Measurements from ENCODE around the gene FRAT1.
A peak's percentile ranks its signal among the peaks of the same experiment; 100 is the strongest.

FRAT1 gene

DNA sequence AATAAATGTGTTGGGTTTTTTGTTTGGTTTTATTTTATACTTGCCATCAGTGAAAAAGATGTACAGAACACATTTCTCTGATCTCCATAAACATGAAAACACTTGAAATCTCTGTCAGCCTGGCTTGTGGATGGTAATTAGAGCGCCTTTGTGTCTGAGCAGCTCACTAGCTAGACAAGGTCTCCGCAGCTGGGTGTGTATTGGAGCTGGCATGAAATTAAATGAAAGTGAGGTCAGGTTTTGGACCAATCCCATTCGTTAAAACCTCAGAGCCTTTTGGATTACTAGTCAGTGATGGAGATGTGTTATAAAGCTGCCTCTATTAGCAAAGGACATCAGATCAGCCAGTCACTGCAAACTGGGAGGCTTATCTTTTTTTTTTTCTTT lies 2.7 kb downstream of the FRAT1 start:
- TF ChIP-seq, protein P1, sequence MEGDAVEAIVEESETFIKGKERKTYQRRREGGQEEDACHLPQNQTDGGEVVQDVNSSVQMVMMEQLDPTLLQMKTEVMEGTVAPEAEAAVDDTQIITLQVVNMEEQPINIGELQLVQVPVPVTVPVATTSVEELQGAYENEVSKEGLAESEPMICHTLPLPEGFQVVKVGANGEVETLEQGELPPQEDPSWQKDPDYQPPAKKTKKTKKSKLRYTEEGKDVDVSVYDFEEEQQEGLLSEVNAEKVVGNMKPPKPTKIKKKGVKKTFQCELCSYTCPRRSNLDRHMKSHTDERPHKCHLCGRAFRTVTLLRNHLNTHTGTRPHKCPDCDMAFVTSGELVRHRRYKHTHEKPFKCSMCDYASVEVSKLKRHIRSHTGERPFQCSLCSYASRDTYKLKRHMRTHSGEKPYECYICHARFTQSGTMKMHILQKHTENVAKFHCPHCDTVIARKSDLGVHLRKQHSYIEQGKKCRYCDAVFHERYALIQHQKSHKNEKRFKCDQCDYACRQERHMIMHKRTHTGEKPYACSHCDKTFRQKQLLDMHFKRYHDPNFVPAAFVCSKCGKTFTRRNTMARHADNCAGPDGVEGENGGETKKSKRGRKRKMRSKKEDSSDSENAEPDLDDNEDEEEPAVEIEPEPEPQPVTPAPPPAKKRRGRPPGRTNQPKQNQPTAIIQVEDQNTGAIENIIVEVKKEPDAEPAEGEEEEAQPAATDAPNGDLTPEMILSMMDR (conservative IDR thresholded peaks at IDR 0.05): no peak
- no peak for TF ChIP-seq ZFX (IDR thresholded peaks at IDR 0.05)
- H3K27ac ChIP-seq: no peak overlapping the region

GRCh38 chr10:97323501-97323900 lies 4.4 kb downstream of the FRAT1 start:
- H3K27ac ChIP-seq: no peak overlapping the region
- TF ChIP-seq, protein P1 (conservative IDR thresholded peaks at IDR 0.05): no peak
- no peak for TF ChIP-seq ZFX (IDR thresholded peaks at IDR 0.05)

DNA sequence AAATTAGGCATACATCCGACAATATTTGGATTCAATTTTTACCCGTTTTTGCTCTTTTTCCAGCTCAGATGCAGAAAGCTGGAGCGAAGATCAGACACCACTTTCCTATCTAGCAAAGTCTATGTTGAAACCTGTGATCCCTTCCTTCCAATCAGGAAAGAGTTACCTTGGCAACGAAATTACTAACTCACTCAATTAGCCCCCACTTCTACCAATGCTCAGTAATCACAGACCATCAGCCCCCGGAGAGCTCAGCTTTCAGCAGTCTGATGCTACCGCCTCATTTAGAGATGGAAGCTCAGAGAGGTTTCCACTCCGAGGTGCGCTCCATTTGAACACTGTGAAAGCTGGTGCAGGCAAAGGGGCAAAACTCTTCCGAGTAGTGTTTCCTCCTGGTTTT lies 6.7 kb downstream of the FRAT1 start:
- TF ChIP-seq, protein P1 (conservative IDR thresholded peaks at IDR 0.05): no peak
- no peak for TF ChIP-seq ZFX (IDR thresholded peaks at IDR 0.05)
- peak overlapping the region; percentile 83; the same call in 1 of the 2 replicates for H3K27ac ChIP-seq

- peak overlapping the region; percentile 83 for H3K27ac ChIP-seq
These were observed 8.6 kb downstream of the FRAT1 start for GRCh38 chr10:97327348-97328294.

GRCh38 chr10:97328646-97329453 lies 9.8 kb downstream of the FRAT1 start:
- peak overlapping the region; percentile 83 for H3K27ac ChIP-seq
- no peak for TF ChIP-seq ZFX (IDR thresholded peaks at IDR 0.05)

More at GRCh38 chr10:97327348-97328294, 8.6 kb downstream of the FRAT1 start:
- peak; percentile 42; the same call in 1 of the 2 replicates for TF ChIP-seq ZFX (IDR thresholded peaks at IDR 0.05)
- TF ChIP-seq, protein P1 (conservative IDR thresholded peaks at IDR 0.05): no peak

DNA sequence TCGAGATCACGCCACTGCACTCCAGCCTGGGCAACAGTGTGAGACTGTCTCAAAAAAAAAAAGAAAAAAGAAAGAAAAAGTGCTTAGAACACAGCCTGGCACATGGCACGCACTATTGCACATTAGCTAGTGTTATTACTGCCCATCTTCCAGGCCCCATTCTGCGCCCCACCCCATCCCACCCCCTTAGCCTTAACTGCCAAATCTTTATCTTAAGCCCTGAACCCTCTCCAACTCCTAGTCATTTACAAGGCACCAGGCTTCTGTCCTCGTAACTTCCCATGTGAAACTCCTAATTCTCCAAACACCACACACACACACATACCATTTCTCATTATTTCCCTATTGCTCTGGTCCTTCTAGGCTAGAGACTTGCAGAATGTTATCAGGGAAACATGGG lies 10.7 kb downstream of the FRAT1 start:
- no peak for TF ChIP-seq ZFX (IDR thresholded peaks at IDR 0.05)
- peak overlapping the region; percentile 83; the same call in 1 of the 2 replicates for H3K27ac ChIP-seq

GRCh38 chr10:97331153-97331703 lies 12.2 kb downstream of the FRAT1 start:
- TF ChIP-seq, protein P1 (conservative IDR thresholded peaks at IDR 0.05): no peak
- TF ChIP-seq ZFX (IDR thresholded peaks at IDR 0.05): no peak
- peak overlapping the region; percentile 96 for H3K27ac ChIP-seq
